A172 (cell line): ENCODE results near the gene SFXN5. TPM values are rescaled to one million over a fixed set of nuclear protein-coding genes. Genes with fewer than 3 reads are reported as not detected.

Experiments
- DNase-seq: peaks from one replicate; pipeline ENCODE4 v3.0.0-alpha.2; 2015; ENCODE audit warnings: low spot score
- total RNA-seq: library from RNA; depleted of rRNA; stranded (reverse); fragments of >200 nt; shearing (Covaris generic); gene quantifications from 2 replicates; pipeline ENCODE4 v1.2.3, GENCODE V29; 2014

The SFXN5 gene
- total RNA-seq, 1 experiment from 2014 or later: 33.4 TPM

- no peak for DNase-seq
Observed at GRCh38 chr2:72958542-72959385, 112.7 kb downstream of the SFXN5 start.

GRCh38 chr2:72956936-72957335, 114.6 kb downstream of the SFXN5 start:
- no peak for DNase-seq

GRCh38 chr2:72956050-72956395, 115.5 kb downstream of the SFXN5 start:
- no peak for DNase-seq

- no peak for DNase-seq
Observed at GRCh38 chr2:72955228-72956049, 116.1 kb downstream of the SFXN5 start.

GRCh38 chr2:72954376-72955227, 116.9 kb downstream of the SFXN5 start:
- no peak for DNase-seq

- no peak for DNase-seq
Observed at GRCh38 chr2:72953976-72954375, 117.5 kb downstream of the SFXN5 start.

- no peak for DNase-seq
Observed at GRCh38 chr2:72953528-72953927, 118.0 kb downstream of the SFXN5 start.

GRCh38 chr2:72952961-72953360, 118.6 kb downstream of the SFXN5 start:
- no peak for DNase-seq

- no peak for DNase-seq
Observed at GRCh38 chr2:72952110-72952823, 119.2 kb downstream of the SFXN5 start.

GRCh38 chr2:72951303-72952095, 120.0 kb downstream of the SFXN5 start:
- no peak for DNase-seq

- no peak for DNase-seq
Observed at GRCh38 chr2:72950558-72951255, 120.8 kb downstream of the SFXN5 start.

- DNase-seq: no peak
Observed at GRCh38 chr2:72949642-72950041, 121.9 kb downstream of the SFXN5 start.

- no peak for DNase-seq
Observed at GRCh38 chr2:72949045-72949444, 122.5 kb downstream of the SFXN5 start.

- DNase-seq: no peak
Observed at GRCh38 chr2:72947952-72948830, 123.3 kb downstream of the SFXN5 start.

- no peak for DNase-seq
Observed at GRCh38 chr2:72946466-72946865, 125.0 kb downstream of the SFXN5 start.

GRCh38 chr2:72945450-72946019, 126.0 kb downstream of the SFXN5 start:
- no peak for DNase-seq

- no peak for DNase-seq
Observed at GRCh38 chr2:72944804-72945449, 126.6 kb downstream of the SFXN5 start.
